DOHH2 (cell line): ENCODE data around the gene DPPA2.

Experiments used
- H3F3A ChIP-seq: fragments of 200-600 bp; sonication (generic), shearing (Covaris generic); 2 replicates; pipeline ENCODE4 v1.6.0; 2016; ENCODE audit warnings: antibody characterized with exemption, mild to moderate bottlenecking; ENCODE audit not compliant: control insufficient read depth, insufficient read depth
- H3K27ac ChIP-seq: fragments of 200-600 bp; sonication (generic); 2 replicates; pipeline ENCODE4 v1.5.1; 2014; ENCODE audit warnings: low read depth, mild to moderate bottlenecking, low read length, moderate library complexity
- H3K27me3 ChIP-seq: fragments of 200-600 bp; sonication (generic); 2 replicates; pipeline ENCODE4 v1.6.1; 2014; ENCODE audit warnings: mild to moderate bottlenecking, low read length, mixed read lengths; ENCODE audit not compliant: control insufficient read depth
- H3K36me3 ChIP-seq: fragments of 200-600 bp; sonication (generic); 2 replicates; pipeline ENCODE4 v1.6.1; 2014; ENCODE audit warnings: mild to moderate bottlenecking, low read length, moderate library complexity, mixed read lengths; ENCODE audit not compliant: control insufficient read depth
- H3K4me1 ChIP-seq: fragments of 200-600 bp; sonication (generic); 2 replicates; pipeline ENCODE4 v1.6.1; 2014; ENCODE audit warnings: mild to moderate bottlenecking, low read length, mixed read lengths; ENCODE audit not compliant: control insufficient read depth
- H3K4me2 ChIP-seq: fragments of 200-600 bp; sonication (generic); 2 replicates; pipeline ENCODE4 v1.6.0; 2014; ENCODE audit warnings: mild to moderate bottlenecking, low read length, moderate library complexity
- H3K4me3 ChIP-seq: fragments of 200-600 bp; sonication (generic); 2 replicates; pipeline ENCODE4 v1.5.1; 2014; ENCODE audit warnings: mild to moderate bottlenecking, low read length, mixed read lengths
- H3K79me2 ChIP-seq: fragments of 200-600 bp; sonication (generic); 2 replicates; pipeline ENCODE4 v1.6.1; 2014; ENCODE audit warnings: mild to moderate bottlenecking, low read length, mixed read lengths; ENCODE audit not compliant: control insufficient read depth
- H3K9me2 ChIP-seq: fragments of 200-600 bp; sonication (generic); replicated peaks from 2 replicates; pipeline ENCODE4 v1.6.1; 2014; ENCODE audit warnings: mild to moderate bottlenecking, low read length, mixed read lengths; ENCODE audit not compliant: control insufficient read depth
- H3K9me3 ChIP-seq: fragments of 200-600 bp; sonication (generic); 2 replicates; pipeline ENCODE4 v1.6.1; 2014; ENCODE audit warnings: antibody characterized with exemption, low read length, mixed read lengths; ENCODE audit not compliant: control insufficient read depth, insufficient read depth
- H4K20me1 ChIP-seq: fragments of 200-600 bp; sonication (generic); 2 replicates; pipeline ENCODE4 v1.6.0; 2014; ENCODE audit warnings: low read depth, mild to moderate bottlenecking, antibody characterized with exemption, low read length, moderate library complexity; ENCODE audit not compliant: control insufficient read depth, insufficient read depth
- CTCF ChIP-seq: fragments of 200-600 bp; sonication (generic); IDR thresholded peaks from one replicate; pipeline ENCODE4 v1.5.1; 2014; ENCODE audit warnings: antibody characterized with exemption, mild to moderate bottlenecking, low read depth, low read length; ENCODE audit not compliant: poor library complexity, severe bottlenecking
- EZH2phosphoT487 ChIP-seq: fragments of 200-600 bp; sonication (generic); IDR thresholded peaks from 2 replicates; pipeline ENCODE4 v1.6.1; 2017; ENCODE audit warnings: borderline replicate concordance, mild to moderate bottlenecking, antibody characterized with exemption, low read length, moderate library complexity, mixed read lengths

DPPA2 gene

GRCh38 chr3:109353057-109353456 is 36.7 kb upstream of the DPPA2 start:
- Histone ChIP-seq H3K79me2 (no peaks in the 10 kb centered on the region), H3K4me3 (no peak overlapping the region), H3K27ac (no peak overlapping the region), H3K4me1 (no peaks in the 10 kb centered on the region), H3K4me2 (no peak overlapping the region), H3K9me2 (no peaks in the 10 kb centered on the region), H3K36me3 (no peaks in the 10 kb centered on the region), H4K20me1 (no peaks in the 10 kb centered on the region), H3K27me3 (no peaks in the 10 kb centered on the region), H3K9me3 (no peaks in the 10 kb centered on the region; the same call in 1 of the 2 replicates), H3F3A (no peaks in the 10 kb centered on the region)
- TF ChIP-seq CTCF (no peak), EZH2phosphoT487 (no peak)

GRCh38 chr3:109351231-109351630 is 34.9 kb upstream of the DPPA2 start:
- Histone ChIP-seq H3K36me3 (no peaks in the 10 kb centered on the region), H3K79me2 (no peaks in the 10 kb centered on the region), H3K27me3 (no peaks in the 10 kb centered on the region), H3F3A (no peaks in the 10 kb centered on the region), H3K4me2 (no peak overlapping the region), H3K27ac (no peak overlapping the region), H3K4me1 (no peaks in the 10 kb centered on the region), H4K20me1 (no peaks in the 10 kb centered on the region), H3K9me3 (peaks cover 3% of the 10 kb centered on the region; the same call in 1 of the 2 replicates), H3K9me2 (no peaks in the 10 kb centered on the region), H3K4me3 (no peak overlapping the region)
- no peak for TF ChIP-seq CTCF
- TF ChIP-seq EZH2phosphoT487, result no peak

GRCh38 chr3:109346770-109347295 is 30.5 kb upstream of the DPPA2 start:
- H3K36me3 ChIP-seq, result no peaks in the 10 kb centered on the region
- H3K4me2 ChIP-seq, result no peak overlapping the region
- no peak for TF ChIP-seq CTCF
- no peak for TF ChIP-seq EZH2phosphoT487
- H3K27ac ChIP-seq, result no peak overlapping the region
- H3K4me1 ChIP-seq, result no peaks in the 10 kb centered on the region
- no peaks in the 10 kb centered on the region for H3K79me2 ChIP-seq
- no peak overlapping the region for H3K4me3 ChIP-seq
- H3K27me3 ChIP-seq, result no peaks in the 10 kb centered on the region
- no peaks in the 10 kb centered on the region for H3F3A ChIP-seq
- peaks cover 3% of the 10 kb centered on the region; the same call in 1 of the 2 replicates for H3K9me3 ChIP-seq
- no peaks in the 10 kb centered on the region for H3K9me2 ChIP-seq
- no peaks in the 10 kb centered on the region for H4K20me1 ChIP-seq
